ENCODE measurements around the gene CYBB. TPM values are rescaled to one million over a fixed set of nuclear protein-coding genes. Genes with fewer than 3 reads are reported as not detected.

Gene CYBB
- total and polyA plus RNA-seq, 2 of the 4 experiments (the other 2 are of a cell fraction) = not detected

- Histone ChIP-seq H3K9me1 (ENCODE audit: insufficient read depth, low read length) (no peaks in the 10 kb centered on the region), H4K5ac (ENCODE audit: low read depth, low read length) (no peak overlapping the region), H4K20me1 (ENCODE audit: insufficient read depth, low read length) (no peaks in the 10 kb centered on the region), H3K27ac (ENCODE audit: insufficient read depth, low read length) (no peak overlapping the region), H3K4me1 (ENCODE audit: control insufficient read depth, insufficient read depth, low read length) (no peaks in the 10 kb centered on the region), H2BK5ac (ENCODE audit: low read depth, low read length, poor library complexity, severe bottlenecking) (no peak overlapping the region), H2BK15ac (ENCODE audit: low read depth, low read length) (no peak overlapping the region), H3K23ac (ENCODE audit: low read depth, low read length) (no peak overlapping the region), H4K91ac (ENCODE audit: insufficient read depth, low read depth, low read length) (no peak overlapping the region), H3K4ac (ENCODE audit: low read depth, low read length) (no peak overlapping the region), H3K9ac (ENCODE audit: low read depth, low read length) (no peak overlapping the region), H2AK9ac (replicated peaks; ENCODE audit: low read depth, low read length, poor library complexity) (no peak overlapping the region), H3K56ac (ENCODE audit: extremely low read depth, insufficient read depth, low read length) (no peak overlapping the region), H3K4me3 (ENCODE audit: insufficient read depth, low read depth, low read length) (no peak overlapping the region), H2AFZ (replicated peaks; ENCODE audit: low read length, poor library complexity) (no peak overlapping the region), H2AK5ac (ENCODE audit: low read depth, low read length) (no peak overlapping the region), H3K36me3 (ENCODE audit: control insufficient read depth, insufficient read depth, low read length) (no peaks in the 10 kb centered on the region), H3K27me3 (ENCODE audit: control insufficient read depth, insufficient read depth, low read length) (peaks cover 4% of the 10 kb centered on the region), H3K9me3 (ENCODE audit: control insufficient read depth, insufficient read depth, low read length) (no peaks in the 10 kb centered on the region), H4K8ac (ENCODE audit: low read depth in 2 of 2, low read length in 2 of 2) (no peak overlapping the region), H2BK20ac (ENCODE audit: low read depth, low read length) (no peak overlapping the region), H3K79me1 (ENCODE audit: low read depth in 1 of 2, low read length in 2 of 2) (no peaks in the 10 kb centered on the region), H3K18ac (ENCODE audit: low read depth, low read length) (no peak overlapping the region), H3K4me2 (ENCODE audit: low read depth, low read length) (no peak overlapping the region), H3K14ac (replicated peaks; ENCODE audit: low read depth, low read length) (no peak overlapping the region), H2BK120ac (ENCODE audit: low read depth, low read length) (no peak overlapping the region)
- ChIA-PET CTCF (no interaction called here), POLR2A (ENCODE audit: unreplicated experiment) (no interaction called here)
- no peak for DNase-seq
- intact Hi-C loops (cut with micrococcal nuclease) (no loop called here), in situ Hi-C loops (cut with MboI; ENCODE audit: low sequenced_read_pairs) (no loop called here), dilution Hi-C loops (cut with HindIII; ENCODE audit: low sequenced_read_pairs, unreplicated experiment) (no loop called here)
- no peak for TF ChIP-seq USF2 (IDR thresholded peaks at IDR 0.05; ENCODE audit: low read depth, low read length)
- no peak for TF ChIP-seq SMC3 (IDR thresholded peaks at IDR 0.05; ENCODE audit: low read depth, low read length)
- no peak for TF ChIP-seq MXI1 (IDR thresholded peaks at IDR 0.05; ENCODE audit: borderline replicate concordance, low read depth, low read length)
- no peak for TF ChIP-seq NFE2L2 (IDR thresholded peaks at IDR 0.05; ENCODE audit: low read depth, low read length)
- TF ChIP-seq POLR2A (IDR thresholded peaks at IDR 0.05; ENCODE audit: low read depth, low read length) = no peak
- TF ChIP-seq RFX5 (IDR thresholded peaks at IDR 0.05; ENCODE audit: low read depth, low read length) = no peak
- TF ChIP-seq CHD1 (IDR thresholded peaks at IDR 0.05; ENCODE audit: low read depth, low read length) = no peak
- no peak for TF ChIP-seq MAZ (IDR thresholded peaks at IDR 0.05; ENCODE audit: borderline replicate concordance, low read depth, low read length)
- no peak for TF ChIP-seq BHLHE40 (IDR thresholded peaks at IDR 0.05; ENCODE audit: low read depth, low read length)
- TF ChIP-seq CTCF (conservative IDR thresholded peaks at IDR 0.05; ENCODE audit: low read depth, low read length) = no peak
- no peak for TF ChIP-seq FOS (IDR thresholded peaks at IDR 0.05; ENCODE audit: low read depth, low read length)
- no peak for TF ChIP-seq ELK1 (IDR thresholded peaks at IDR 0.05; ENCODE audit: borderline replicate concordance, low read depth, low read length)
- no peak for TF ChIP-seq RCOR1 (IDR thresholded peaks at IDR 0.05; ENCODE audit: insufficient replicate concordance, low read length)
- TF ChIP-seq CEBPB (IDR thresholded peaks at IDR 0.05; ENCODE audit: low read depth, low read length) = no peak
- no peak for TF ChIP-seq MAFK (IDR thresholded peaks at IDR 0.05; ENCODE audit: low read depth, low read length)
- no peak for ATAC-seq (ENCODE audit: low read depth)
- BruUV-seq (replicated peaks) = no TSS peak
Observed at GRCh38 chrX:37752936-37753335, 26.9 kb upstream of the CYBB start.

All from IMR-90 (cell line).